Keratinocyte (primary cell): Measurements from ENCODE around the gene FAM135A. TPM values are rescaled to one million over a fixed set of nuclear protein-coding genes. Genes with fewer than 3 reads are reported as not detected.

Experiments
- DNase-seq: peaks from one replicate; pipeline ENCODE4 v3.0.0-alpha.2; 2011; ENCODE audit warnings: low read depth, missing footprints, low spot score
- FAIRE-seq: peaks from 2 replicates; lab custom pipeline; 2011; peaks lifted over from hg19 to GRCh38; lab: Jason Lieb, UNC
- H2AFZ ChIP-seq: 2 replicates; pipeline ENCODE4 v1.6.0; 2012; ENCODE audit warnings: low read length, control low read depth, inconsistent platforms; ENCODE audit not compliant: control insufficient read depth
- H3K27ac ChIP-seq: 2 replicates; pipeline ENCODE4 v1.5.1; 2011; ENCODE audit warnings: low read length; ENCODE audit not compliant: control insufficient read depth, insufficient read depth
- H3K27me3 ChIP-seq: 3 replicates; pipeline ENCODE4 v1.6.0; 2011; ENCODE audit warnings: low read length; ENCODE audit not compliant: control insufficient read depth, insufficient read depth; ENCODE audit errors: extremely low read depth
- H3K36me3 ChIP-seq, 2 experiments: 2 replicates in 1 of 2; 3 replicates in 1 of 2; pipeline ENCODE4 v1.5.1; 2011; ENCODE audit warnings: low read length in 2 of 2, mild to moderate bottlenecking in 1 of 2; ENCODE audit not compliant: control insufficient read depth in 2 of 2, insufficient read depth in 2 of 2; ENCODE audit errors: extremely low read depth in 1 of 2
- H3K4me1 ChIP-seq: 3 replicates; pipeline ENCODE4 v1.5.1; 2011; ENCODE audit warnings: low read length; ENCODE audit not compliant: control insufficient read depth, insufficient read depth; ENCODE audit errors: extremely low read depth
- H3K4me2 ChIP-seq: 3 replicates; pipeline ENCODE4 v1.6.0; 2011; ENCODE audit warnings: low read depth, low read length; ENCODE audit not compliant: control insufficient read depth, insufficient read depth; ENCODE audit errors: extremely low read depth
- H3K4me3 ChIP-seq, 3 experiments: fragments of 200-600 bp in 1 of 3; sonication (generic) in 1 of 3; 2 replicates in 2 of 3; 3 replicates in 1 of 3; pipeline ENCODE4 v1.5.1; 2011 to 2016; ENCODE audit warnings: low read length in 3 of 3, mild to moderate bottlenecking in 3 of 3, control low read depth in 2 of 3, inconsistent platforms in 1 of 3, low read depth in 1 of 3, mixed read lengths in 1 of 3, mixed run types in 1 of 3, moderate library complexity in 1 of 3; ENCODE audit not compliant: control insufficient read depth in 2 of 3, insufficient read depth in 2 of 3; ENCODE audit errors: extremely low read depth in 1 of 3
- H3K79me2 ChIP-seq: 2 replicates; pipeline ENCODE4 v1.6.0; 2012; ENCODE audit warnings: low read length; ENCODE audit not compliant: control insufficient read depth, insufficient read depth
- H3K9ac ChIP-seq: 3 replicates; pipeline ENCODE4 v1.6.0; 2011; ENCODE audit warnings: low read length; ENCODE audit not compliant: control insufficient read depth, insufficient read depth; ENCODE audit errors: extremely low read depth
- H3K9me1 ChIP-seq: 3 replicates; pipeline ENCODE4 v1.6.0; 2011; ENCODE audit warnings: low read length; ENCODE audit not compliant: control insufficient read depth, insufficient read depth; ENCODE audit errors: extremely low read depth
- H3K9me3 ChIP-seq: 2 replicates; pipeline ENCODE4 v1.5.1; 2012; ENCODE audit warnings: low read depth, low read length; ENCODE audit not compliant: control insufficient read depth
- H4K20me1 ChIP-seq: 3 replicates; pipeline ENCODE4 v1.6.0; 2011; ENCODE audit warnings: low read length; ENCODE audit not compliant: control insufficient read depth, insufficient read depth; ENCODE audit errors: extremely low read depth
- CTCF ChIP-seq, 3 experiments: IDR thresholded peaks in 1 of 3; conservative IDR thresholded peaks in 1 of 3; optimal IDR thresholded peaks in 1 of 3; 2 replicates in 2 of 3; 3 replicates in 1 of 3; pipeline versions ENCODE3 to v1.5.1; 2011; ENCODE audit warnings: low read length in 3 of 3, mild to moderate bottlenecking in 3 of 3, moderate library complexity in 2 of 3, control low read depth in 1 of 3, inconsistent platforms in 1 of 3; ENCODE audit not compliant: insufficient read depth in 2 of 3; ENCODE audit errors: extremely low read depth in 1 of 3
- EZH2 ChIP-seq: IDR thresholded peaks from one replicate; pipeline ENCODE4 v1.6.1; 2012; ENCODE audit warnings: inconsistent platforms, mild to moderate bottlenecking, low read length, moderate library complexity
- dilution Hi-C: fragments of 300-500 bp; cut with MboI; formaldehyde crosslinking; loops from one replicate; pipeline ENCODE4 v1.7.0; 2020; ENCODE audit warnings: low sequenced_read_pairs; ENCODE audit not compliant: extremely low pct_ligation_motif_present
- polyA plus RNA-seq, 5 experiments: library from polyadenylated mRNA; depleted of rRNA in 3 of 5; stranded (reverse) in 3 of 5; stranded (forward) in 1 of 5; unstranded in 1 of 5; fragments of >200 nt; gene quantifications; 1 replicate in 1 of 5; 2 replicates in 3 of 5; 3 replicates in 1 of 5; pipeline versions ENCODE4 v1.2.1 to v1.2.3, GENCODE V29; 2011 to 2012; ENCODE audit warnings: missing spikeins in 2 of 5, low read depth in 1 of 5, low replicate concordance in 1 of 5

The FAM135A gene
- polyA plus RNA-seq, 1 donor (not counting 4 experiments of a cell fraction or from before 2014, with no cell fraction given) = 21.3 TPM

GRCh38 chr6:70380252-70380651 is 33.1 kb upstream of the FAM135A start:
- H3K9ac ChIP-seq = no peak overlapping the region
- H3K27ac ChIP-seq = no peak overlapping the region
- H3K9me1 ChIP-seq = no peaks in the 10 kb centered on the region
- DNase-seq (no peak), FAIRE-seq (no peak)
- no peaks in the 10 kb centered on the region for H3K79me2 ChIP-seq
- no peaks in the 10 kb centered on the region for H4K20me1 ChIP-seq
- no peaks in the 10 kb centered on the region for H3K36me3 ChIP-seq
- H3K4me3 ChIP-seq = no peak overlapping the region
- H2AFZ ChIP-seq = no peak overlapping the region
- H3K9me3 ChIP-seq = no peaks in the 10 kb centered on the region
- H3K27me3 ChIP-seq = no peaks in the 10 kb centered on the region
- H3K4me1 ChIP-seq = peaks cover 8% of the 10 kb centered on the region
- TF ChIP-seq CTCF (optimal IDR thresholded peaks at IDR 0.05 in 1 of 3, IDR thresholded peaks at IDR 0.05 in 1 of 3, conservative IDR thresholded peaks at IDR 0.05 in 1 of 3; ENCODE audit: extremely low read depth in 1 of 3, insufficient read depth in 2 of 3, low read length in 3 of 3) = no peak
- TF ChIP-seq EZH2 = no peak
- H3K4me2 ChIP-seq = no peak overlapping the region
- dilution Hi-C loops = no loop called here

- H3K36me3 ChIP-seq = no peaks in the 10 kb centered on the region
- DNase-seq (no peak), FAIRE-seq (no peak)
- H3K9me3 ChIP-seq = no peaks in the 10 kb centered on the region
- H3K9me1 ChIP-seq = no peaks in the 10 kb centered on the region
- H2AFZ ChIP-seq = no peak overlapping the region
- H3K27me3 ChIP-seq = no peaks in the 10 kb centered on the region
- H3K9ac ChIP-seq = no peak overlapping the region
- H3K79me2 ChIP-seq = no peaks in the 10 kb centered on the region
- dilution Hi-C loops = no loop called here
- H3K4me3 ChIP-seq = no peak overlapping the region
- no peak overlapping the region for H3K4me2 ChIP-seq
- TF ChIP-seq EZH2 (no peak), CTCF (optimal IDR thresholded peaks at IDR 0.05 in 1 of 3, IDR thresholded peaks at IDR 0.05 in 1 of 3, conservative IDR thresholded peaks at IDR 0.05 in 1 of 3; ENCODE audit: extremely low read depth in 1 of 3, insufficient read depth in 2 of 3, low read length in 3 of 3) (no peak)
- peaks cover 1% of the 10 kb centered on the region for H3K4me1 ChIP-seq
- H4K20me1 ChIP-seq = no peaks in the 10 kb centered on the region
- H3K27ac ChIP-seq = no peak overlapping the region
These were observed 32.4 kb upstream of the FAM135A start for GRCh38 chr6:70380771-70381416.
